Neural crest cell (in vitro differentiated cells): ENCODE data around the gene OOSP2. TPM values are rescaled to one million over a fixed set of nuclear protein-coding genes. Genes with fewer than 3 reads are reported as not detected.
"Not testable (repeated sequence)": the region's sequence is repeated elsewhere in the genome, so short reads cannot be mapped to it uniquely, and the experiment has no call there.

Experiments
- DNase-seq: peaks from one replicate; pipeline ENCODE4 v3.0.0; 2021; ENCODE audit warnings: low read depth, mixed read lengths, low spot score
- H3K27ac Mint-ChIP-seq: one replicate; pipeline ENCODE4 v1.8.0; 2021; ENCODE audit warnings: mild to moderate bottlenecking, mixed read lengths; ENCODE audit not compliant: unreplicated experiment
- H3K27me3 Mint-ChIP-seq: 2 replicates; pipeline ENCODE4 v1.8.0; 2021; ENCODE audit warnings: low read depth, mild to moderate bottlenecking, mixed read lengths
- H3K36me3 Mint-ChIP-seq: 2 replicates; pipeline ENCODE4 v1.8.0; 2021; ENCODE audit warnings: low read depth, mild to moderate bottlenecking, mixed read lengths
- H3K4me1 Mint-ChIP-seq: 2 replicates; pipeline ENCODE4 v1.8.0; 2021; ENCODE audit warnings: mixed read lengths
- H3K4me3 Mint-ChIP-seq: one replicate; pipeline ENCODE4 v1.8.0; 2021; ENCODE audit warnings: mild to moderate bottlenecking, mixed read lengths
- H3K9me3 Mint-ChIP-seq: 2 replicates; pipeline ENCODE4 v1.8.0; 2021; ENCODE audit warnings: mixed read lengths
- CTCF ChIP-seq: fragments of 200-600 bp; sonication (generic); conservative IDR thresholded peaks from 2 replicates; pipeline ENCODE4 v1.5.0; 2021; ENCODE audit warnings: antibody characterized with exemption, mild to moderate bottlenecking
- total RNA-seq: library from RNA; stranded (reverse); gene quantifications from 2 replicates; pipeline ENCODE4 v1.2.1, GENCODE V29; 2021

OOSP2 gene
- total RNA-seq, 1 donor from 2014 or later = not detected

- no peaks in the 10 kb centered on the region for H3K4me1 Mint-ChIP-seq
- no peak for DNase-seq
- no peak for TF ChIP-seq CTCF
- no peak overlapping the region for H3K27ac Mint-ChIP-seq
- H3K36me3 Mint-ChIP-seq = no peaks in the 10 kb centered on the region
- no peak overlapping the region for H3K4me3 Mint-ChIP-seq
- peaks cover 3% of the 10 kb centered on the region for H3K27me3 Mint-ChIP-seq
- no peaks in the 10 kb centered on the region for H3K9me3 Mint-ChIP-seq
Measured at GRCh38 chr11:60005360-60005759, 34.8 kb upstream of the OOSP2 start.

- Mint-ChIP-seq H3K36me3 (no peaks in the 10 kb centered on the region), H3K4me1 (no peaks in the 10 kb centered on the region), H3K4me3 (no peak within 1 kb of the TSS), H3K9me3 (peaks cover 5% of the 10 kb centered on the region), H3K27ac (no peak within 1 kb of the TSS), H3K27me3 (peaks cover 10% of the 10 kb centered on the region)
- no peak for TF ChIP-seq CTCF
- no peak for DNase-seq
Measured at GRCh38 chr11:60016881-60017280, 23.3 kb upstream of the OOSP2 start, which contains the start of gene OOSP4B. Gene OOSP4B, plus strand, starts transcription at chr11:60017181.

GRCh38 chr11:60018058-60018457 lies 22.2 kb upstream of the OOSP2 start:
- Mint-ChIP-seq H3K4me3 (no peak overlapping the region), H3K4me1 (no peaks in the 10 kb centered on the region), H3K9me3 (peaks cover 5% of the 10 kb centered on the region), H3K27me3 (peaks cover 10% of the 10 kb centered on the region), H3K27ac (no peak overlapping the region), H3K36me3 (no peaks in the 10 kb centered on the region)
- TF ChIP-seq CTCF = no peak
- DNase-seq = no peak

GRCh38 chr11:60020376-60020775 lies 19.8 kb upstream of the OOSP2 start:
- not testable (repeated sequence) for H3K4me1 Mint-ChIP-seq, H3K4me3 Mint-ChIP-seq, DNase-seq, H3K27ac Mint-ChIP-seq, H3K27me3 Mint-ChIP-seq, H3K9me3 Mint-ChIP-seq, H3K36me3 Mint-ChIP-seq

GRCh38 chr11:60029015-60029632 lies 11.1 kb upstream of the OOSP2 start:
- no peaks in the 10 kb centered on the region for H3K36me3 Mint-ChIP-seq
- H3K9me3 Mint-ChIP-seq = no peaks in the 10 kb centered on the region
- H3K4me1 Mint-ChIP-seq = no peaks in the 10 kb centered on the region
- H3K4me3 Mint-ChIP-seq = no peak overlapping the region
- no peak for TF ChIP-seq CTCF
- H3K27me3 Mint-ChIP-seq = peaks cover 2% of the 10 kb centered on the region
- no peak for DNase-seq
- H3K27ac Mint-ChIP-seq = no peak overlapping the region

- H3K36me3 Mint-ChIP-seq, H3K4me3 Mint-ChIP-seq, DNase-seq, H3K9me3 Mint-ChIP-seq, H3K4me1 Mint-ChIP-seq, H3K27ac Mint-ChIP-seq: not testable (repeated sequence)
- H3K27me3 Mint-ChIP-seq = peaks cover 10% of the 10 kb centered on the region
Measured at GRCh38 chr11:60050422-60050821, 10.2 kb downstream of the OOSP2 start.

- not testable (repeated sequence) for H3K4me3 Mint-ChIP-seq, H3K27ac Mint-ChIP-seq, H3K27me3 Mint-ChIP-seq, H3K4me1 Mint-ChIP-seq, H3K9me3 Mint-ChIP-seq, DNase-seq, H3K36me3 Mint-ChIP-seq
Measured at GRCh38 chr11:60050839-60051238, 10.6 kb downstream of the OOSP2 start.
